CD4-positive, alpha-beta memory T cell (primary cell): Measurements from ENCODE around the gene SH2D4B. TPM values are rescaled to one million over a fixed set of nuclear protein-coding genes. Genes with fewer than 3 reads are reported as not detected.

Experiments
- CTCF ChIA-PET: fragments of 350-600 bp; sonication (Branson Sonifier 250); formaldehyde crosslinking; loops from one replicate; lab custom pipeline; 2021; ENCODE audit warnings: inconsistent platforms; ENCODE audit not compliant: partially characterized antibody; lab: Charles Lee
- POLR2A ChIA-PET: fragments of 350-600 bp; sonication (Branson Sonifier 250); formaldehyde crosslinking; loops from one replicate; lab custom pipeline; 2021; ENCODE audit not compliant: partially characterized antibody; lab: Charles Lee
- DNase-seq, 5 donors: peaks; one replicate each; pipeline versions ENCODE4 v3.0.0 to v3.0.0-alpha.2; 2020 to 2022; ENCODE audit warnings: mixed read lengths in 1 of 5
- H3K27ac ChIP-seq: one replicate; pipeline ENCODE4 v1.7.0; 2013; ENCODE audit warnings: low read depth, low read length
- H3K27me3 ChIP-seq: 2 replicates; pipeline ENCODE4 v1.7.0; 2013; ENCODE audit warnings: mild to moderate bottlenecking, low read length, moderate library complexity; ENCODE audit not compliant: insufficient read depth
- H3K36me3 ChIP-seq: 2 replicates; pipeline ENCODE4 v1.7.0; 2013; ENCODE audit warnings: mild to moderate bottlenecking, low read length, moderate library complexity; ENCODE audit not compliant: insufficient read depth
- H3K4me1 ChIP-seq: 2 replicates; pipeline ENCODE4 v1.7.0; 2013; ENCODE audit warnings: mild to moderate bottlenecking, low read length, moderate library complexity; ENCODE audit not compliant: insufficient read depth
- H3K4me3 ChIP-seq, 2 donors: one replicate each; pipeline ENCODE4 v1.7.0; 2013; ENCODE audit warnings: low read length in 2 of 2, mild to moderate bottlenecking in 1 of 2
- H3K9me3 ChIP-seq, 2 donors: one replicate each; pipeline ENCODE4 v1.7.0; 2013; ENCODE audit warnings: low read length in 2 of 2, control low read depth in 1 of 2; ENCODE audit not compliant: control insufficient read depth in 1 of 2
- H3K27ac Mint-ChIP-seq, 7 donors: one replicate each; pipeline ENCODE4 v1.8.0; 2020 to 2021; ENCODE audit warnings: mixed read lengths in 7 of 7, mild to moderate bottlenecking in 6 of 7, inconsistent platforms in 3 of 7, moderate library complexity in 3 of 7
- H3K27me3 Mint-ChIP-seq, 2 donors: one replicate each; pipeline ENCODE4 v1.8.0; 2020 to 2021; ENCODE audit warnings: mixed read lengths in 2 of 2
- H3K36me3 Mint-ChIP-seq, 2 donors: one replicate each; pipeline ENCODE4 v1.8.0; 2020 to 2021; ENCODE audit warnings: mixed read lengths in 2 of 2, inconsistent platforms in 1 of 2, mild to moderate bottlenecking in 1 of 2
- H3K4me1 Mint-ChIP-seq, 4 donors: one replicate each; pipeline ENCODE4 v1.8.0; 2020 to 2021; ENCODE audit warnings: mixed read lengths in 4 of 4, mild to moderate bottlenecking in 1 of 4
- H3K4me3 Mint-ChIP-seq, 8 donors: one replicate each; pipeline ENCODE4 v1.8.0; 2020 to 2021; ENCODE audit warnings: mixed read lengths in 8 of 8, mild to moderate bottlenecking in 7 of 8, moderate library complexity in 6 of 8, inconsistent platforms in 3 of 8
- H3K9me3 Mint-ChIP-seq, 8 donors: one replicate each; pipeline ENCODE4 v1.8.0; 2020 to 2021; ENCODE audit warnings: mixed read lengths in 8 of 8, mild to moderate bottlenecking in 5 of 8, inconsistent platforms in 3 of 8, moderate library complexity in 1 of 8
- intact Hi-C: fragments of 100-400 bp; cut with micrococcal nuclease; formaldehyde crosslinking; loops from one replicate; pipeline ENCODE4 v1.15.1; 2023
- polyA plus RNA-seq, 2 donors: library from polyadenylated mRNA; unstranded; fragments of 300-500 nt; fragmentation: Illumina TruSeq; gene quantifications; one replicate each; pipeline ENCODE4 v1.2.3, GENCODE V29; 2021
- total RNA-seq, 2 experiments: library from RNA; stranded (reverse); gene quantifications; one replicate each; pipeline ENCODE4 v1.2.3, GENCODE V29; 2021

The SH2D4B gene
- total and polyA plus RNA-seq, 4 experiments from 2014 or later: 0.17 TPM; not detected in 2

GRCh38 chr10:80571352-80571751 is 33.6 kb downstream of the SH2D4B start:
- POLR2A ChIA-PET: no interaction called here
- H3K27me3 Mint-ChIP-seq: peaks cover 8 to 13% of the 10 kb centered on the region in 2 donors

GRCh38 chr10:80579181-80579763 is 41.6 kb downstream of the SH2D4B start:
- Histone ChIP-seq H3K4me3 (no peak overlapping the region), H3K36me3 (no peaks in the 10 kb centered on the region), H3K27me3 (no peaks in the 10 kb centered on the region), H3K4me1 (no peaks in the 10 kb centered on the region), H3K9me3 (no peaks in the 10 kb centered on the region), H3K27ac (no peak overlapping the region)
- ChIA-PET CTCF (interaction anchor here (1.2 kb wide), 1 partner anchor 135 kb away, joined by 3 read pairs; no protein-coding TSS in a partner anchor), POLR2A (no interaction called here)
- Mint-ChIP-seq H3K27me3 (peaks cover 5 to 7% of the 10 kb centered on the region in 2 donors), H3K9me3 (peaks cover 0 to 5% (median 0%) of the 10 kb centered on the region in 8 donors), H3K27ac (peak overlapping the region in 1 of 7 donors; percentile 5), H3K36me3 (peaks cover 0 to 4% of the 10 kb centered on the region in 2 donors), H3K4me3 (no peak overlapping the region), H3K4me1 (peaks cover 0 to 1% (median 0%) of the 10 kb centered on the region in 4 donors)
- intact Hi-C loops: no loop called here
- no peak for DNase-seq

More at GRCh38 chr10:80571352-80571751, 33.6 kb downstream of the SH2D4B start:
- no peak overlapping the region for H3K4me3 Mint-ChIP-seq
- Histone ChIP-seq H3K4me1 (no peaks in the 10 kb centered on the region), H3K27me3 (peaks cover 3% of the 10 kb centered on the region), H3K4me3 (no peak overlapping the region), H3K27ac (no peak overlapping the region), H3K9me3 (no peaks in the 10 kb centered on the region), H3K36me3 (no peaks in the 10 kb centered on the region)
- H3K27ac Mint-ChIP-seq: no peak overlapping the region
- no peaks in the 10 kb centered on the region for H3K9me3 Mint-ChIP-seq
- no peaks in the 10 kb centered on the region for H3K4me1 Mint-ChIP-seq
- CTCF ChIA-PET: no interaction called here
- no peak for DNase-seq
- intact Hi-C loops: no loop called here
- no peaks in the 10 kb centered on the region for H3K36me3 Mint-ChIP-seq

GRCh38 chr10:80579849-80580637 is 42.3 kb downstream of the SH2D4B start:
- ChIA-PET CTCF (no interaction called here), POLR2A (no interaction called here)
- intact Hi-C loops: no loop called here
- Mint-ChIP-seq H3K4me3 (no peak overlapping the region), H3K27ac (peak overlapping the region in 1 of 7 donors; percentile 5), H3K4me1 (peaks cover 0 to 1% (median 0%) of the 10 kb centered on the region in 4 donors), H3K27me3 (peaks cover 5 to 7% of the 10 kb centered on the region in 2 donors), H3K36me3 (peaks cover 0 to 4% of the 10 kb centered on the region in 2 donors), H3K9me3 (peaks cover 0 to 5% (median 0%) of the 10 kb centered on the region in 8 donors)
- Histone ChIP-seq H3K36me3 (no peaks in the 10 kb centered on the region), H3K27me3 (no peaks in the 10 kb centered on the region), H3K4me3 (no peak overlapping the region), H3K4me1 (no peaks in the 10 kb centered on the region), H3K27ac (no peak overlapping the region), H3K9me3 (no peaks in the 10 kb centered on the region)
- no peak for DNase-seq

- Mint-ChIP-seq H3K4me1 (peaks cover 0 to 1% (median 0%) of the 10 kb centered on the region in 4 donors), H3K9me3 (peaks cover 0 to 5% (median 0%) of the 10 kb centered on the region in 8 donors), H3K36me3 (peaks cover 0 to 4% of the 10 kb centered on the region in 2 donors), H3K27ac (no peak overlapping the region), H3K27me3 (peaks cover 5 to 6% of the 10 kb centered on the region in 2 donors), H3K4me3 (no peak overlapping the region)
- Histone ChIP-seq H3K27ac (no peak overlapping the region), H3K4me3 (no peak overlapping the region), H3K9me3 (no peaks in the 10 kb centered on the region), H3K36me3 (no peaks in the 10 kb centered on the region), H3K4me1 (no peaks in the 10 kb centered on the region), H3K27me3 (no peaks in the 10 kb centered on the region)
- intact Hi-C loops: no loop called here
- no peak for DNase-seq
- CTCF ChIA-PET: interaction anchor here (1.1 kb wide), 1 partner anchor 18 kb away, joined by 3 read pairs; no protein-coding TSS in a partner anchor
- POLR2A ChIA-PET: no interaction called here
Measured at GRCh38 chr10:80580638-80581468, 43.2 kb downstream of the SH2D4B start.

- Mint-ChIP-seq H3K9me3 (peaks cover 0 to 5% (median 0%) of the 10 kb centered on the region in 8 donors), H3K27ac (no peak overlapping the region), H3K4me3 (no peak overlapping the region), H3K36me3 (peaks cover 0 to 4% of the 10 kb centered on the region in 2 donors), H3K27me3 (peaks cover 4 to 5% of the 10 kb centered on the region in 2 donors), H3K4me1 (peaks cover 0 to 1% (median 0%) of the 10 kb centered on the region in 4 donors)
- DNase-seq: no peak
- intact Hi-C loops: no loop called here
- no peaks in the 10 kb centered on the region for H3K36me3 ChIP-seq
- H3K27me3 ChIP-seq: no peaks in the 10 kb centered on the region
- no peak overlapping the region for H3K4me3 ChIP-seq
- ChIA-PET CTCF (interaction anchor here (1.1 kb wide), 1 partner anchor 17 kb away, joined by 3 read pairs; no protein-coding TSS in a partner anchor), POLR2A (no interaction called here)
- no peak overlapping the region for H3K27ac ChIP-seq
- H3K4me1 ChIP-seq: no peaks in the 10 kb centered on the region
- no peaks in the 10 kb centered on the region for H3K9me3 ChIP-seq
Measured at GRCh38 chr10:80581469-80581835, 43.8 kb downstream of the SH2D4B start.

GRCh38 chr10:80582286-80582960 is 44.7 kb downstream of the SH2D4B start:
- Mint-ChIP-seq H3K36me3 (no peaks in the 10 kb centered on the region), H3K9me3 (no peaks in the 10 kb centered on the region), H3K4me3 (no peak overlapping the region), H3K4me1 (peaks cover 0 to 1% (median 0%) of the 10 kb centered on the region in 4 donors), H3K27ac (no peak overlapping the region), H3K27me3 (peaks cover 2 to 4% of the 10 kb centered on the region in 2 donors)
- H3K9me3 ChIP-seq: no peaks in the 10 kb centered on the region
- no peak for DNase-seq
- CTCF ChIA-PET: interaction anchor here (1.3 kb wide), 1 partner anchor 140 kb away, joined by 3 read pairs; no protein-coding TSS in a partner anchor
- H3K27me3 ChIP-seq: no peaks in the 10 kb centered on the region
- no peaks in the 10 kb centered on the region for H3K36me3 ChIP-seq
- POLR2A ChIA-PET: no interaction called here
- H3K4me3 ChIP-seq: no peak overlapping the region
- intact Hi-C loops: no loop called here
- no peak overlapping the region for H3K27ac ChIP-seq
- no peaks in the 10 kb centered on the region for H3K4me1 ChIP-seq
